HG03175 (cell line): ENCODE data around the gene ZNF670.
"Not testable (repeated sequence)": the region's sequence is repeated elsewhere in the genome, so short reads cannot be mapped to it uniquely, and the experiment has no call there.

Experiments
- ATAC-seq: cut with Tn5 transposase; IDR thresholded peaks from one replicate; pipeline ENCODE4 v1.9.1; 2021; ENCODE audit warnings: mild to moderate bottlenecking, moderate library complexity; ENCODE audit not compliant: unreplicated experiment

ZNF670 gene

DNA sequence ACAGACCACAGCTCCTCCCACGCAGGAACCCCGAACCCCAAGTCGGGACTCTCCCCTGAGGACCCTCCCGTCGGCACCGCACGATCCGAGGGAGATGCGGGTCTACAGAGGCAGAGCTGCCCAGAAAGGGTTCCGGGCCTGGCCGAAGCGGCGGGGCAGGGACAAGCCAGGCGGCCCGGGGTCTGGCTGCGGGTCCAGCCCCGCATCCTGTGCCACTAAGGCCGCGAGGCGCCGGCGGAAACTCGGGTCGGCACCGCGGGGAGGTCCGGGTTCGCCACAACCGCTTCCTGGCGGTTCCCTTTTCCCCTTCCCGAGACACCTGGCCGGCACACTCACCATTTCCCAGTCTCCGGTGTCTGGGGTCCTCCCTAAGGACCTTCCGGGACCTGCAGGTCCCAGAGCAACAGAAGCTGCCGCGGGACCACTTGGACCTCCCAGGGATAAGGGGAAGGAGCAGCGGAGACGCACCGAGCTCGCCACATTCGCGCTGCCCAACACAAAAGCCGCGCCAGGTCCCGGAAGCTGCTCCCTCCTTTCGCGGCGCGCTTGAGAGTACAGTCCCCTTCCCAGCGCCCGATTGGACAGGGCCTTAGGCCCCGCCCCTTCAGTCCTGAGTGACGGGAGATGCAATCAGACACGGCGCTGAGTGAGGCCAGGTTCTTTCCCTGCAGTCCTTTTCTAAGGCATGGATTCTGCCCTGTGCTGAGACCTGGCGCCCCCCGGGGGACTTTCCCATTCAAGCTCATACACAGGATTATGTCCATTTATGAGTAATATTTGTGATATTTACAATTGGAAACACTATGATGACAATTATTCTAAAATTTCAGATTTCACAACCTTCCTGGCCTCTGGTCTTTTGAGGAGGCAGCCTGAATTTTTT lies at the start of gene ZNF670:
TSS of gene ZNF670 (minus strand) at position 554 of the 883 bp plus-strand sequence. CDS start at position 339, 215 bp downstream.
- peak; percentile 99 for ATAC-seq

DNA sequence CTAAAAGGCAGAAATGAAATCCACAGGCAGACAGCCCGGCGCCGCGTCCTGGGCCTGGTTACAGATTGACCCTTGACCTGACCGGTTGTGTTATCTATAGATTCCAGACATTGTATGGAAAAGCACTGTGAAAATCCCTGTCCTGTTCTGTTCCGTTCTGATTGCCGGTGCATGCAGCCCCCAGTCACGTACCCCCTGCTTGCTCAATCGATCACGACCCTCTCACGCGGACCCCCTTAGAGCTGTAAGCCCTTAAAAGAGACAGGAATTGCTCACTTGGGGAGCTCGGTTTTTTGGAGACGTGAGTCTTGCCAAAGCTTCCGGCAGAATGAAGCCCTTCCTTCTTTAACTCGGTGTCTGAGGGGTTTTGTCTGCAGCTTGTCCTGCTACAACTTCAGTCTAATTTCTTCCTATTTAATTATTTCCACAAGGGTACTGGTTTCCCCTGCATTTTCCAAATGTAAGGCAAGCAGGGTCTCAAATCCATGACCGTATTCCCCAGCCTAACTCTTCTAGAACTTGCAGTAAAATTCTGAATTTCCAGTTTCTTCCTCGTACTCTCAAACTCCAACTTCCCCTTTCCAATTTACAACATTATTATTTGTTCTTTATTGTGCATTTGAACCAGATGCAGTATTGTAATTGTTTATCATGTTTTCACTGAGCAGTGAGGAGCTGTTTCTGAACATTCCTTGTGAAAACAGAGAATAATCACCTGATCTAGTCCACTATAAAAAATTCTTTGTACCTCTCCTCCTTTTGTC lies 49.1 kb upstream of the ZNF670 start:
- not testable (repeated sequence) for ATAC-seq

DNA sequence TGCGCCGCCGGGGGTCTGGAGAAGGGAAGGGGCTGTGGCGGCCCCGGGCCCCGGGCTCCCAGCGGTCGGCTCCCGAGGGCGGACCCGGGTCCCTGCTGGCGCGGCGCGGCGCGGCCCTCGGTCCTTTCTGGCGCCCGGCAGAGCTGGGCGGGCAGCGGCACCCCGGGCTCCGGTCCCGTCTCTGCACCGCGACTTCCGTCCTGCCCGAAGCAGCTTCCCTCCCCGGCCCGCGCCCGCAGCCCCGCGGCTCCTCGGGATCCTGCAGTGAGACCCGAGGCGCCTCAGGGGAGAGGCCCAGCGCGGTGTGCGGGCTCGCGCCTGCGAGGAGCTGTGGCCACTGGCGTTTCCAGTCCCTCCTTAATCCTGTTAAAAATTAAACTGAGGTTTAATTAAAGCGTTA lies 48.0 kb upstream of the ZNF670 start:
- ATAC-seq, result peak; percentile 65

DNA sequence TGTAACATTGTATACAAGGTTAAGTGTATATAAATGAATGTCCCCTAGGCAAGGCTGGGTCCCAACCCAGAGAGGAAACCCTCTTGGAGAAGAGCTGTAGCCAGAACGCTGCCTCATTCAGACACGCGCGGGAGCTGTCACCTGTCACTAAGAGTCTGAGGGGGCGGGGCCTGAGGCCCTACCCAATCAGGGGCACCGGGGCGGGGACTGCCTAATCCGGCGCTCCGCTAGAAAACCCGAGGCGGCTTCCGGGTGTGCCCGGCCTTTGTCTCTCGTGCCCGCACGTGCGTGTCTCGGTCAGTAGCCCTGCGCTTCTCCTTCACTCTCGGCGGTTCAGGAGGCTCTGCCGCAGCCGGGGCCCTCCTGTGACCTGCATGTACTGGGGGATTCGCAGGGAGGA lies 47.6 kb upstream of the ZNF670 start:
- peak; percentile 99 for ATAC-seq

- no peak for ATAC-seq
Observed at GRCh38 chr1:247121382-247121781, 42.8 kb upstream of the ZNF670 start.

DNA sequence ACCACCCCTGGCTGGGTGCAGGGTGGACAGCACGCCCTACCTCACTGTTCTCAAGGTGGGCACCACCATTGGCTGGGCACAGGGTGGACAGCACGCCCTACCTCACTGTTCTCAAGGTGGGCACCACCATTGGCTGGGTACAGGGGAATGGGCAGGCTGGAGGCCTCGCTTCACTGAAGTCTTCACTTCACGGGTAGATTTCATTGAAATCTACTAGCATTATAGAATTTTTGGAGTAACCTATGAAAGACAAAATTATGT lies 41.7 kb upstream of the ZNF670 start:
- ATAC-seq, result not testable (repeated sequence)

- ATAC-seq, result no peak
Observed at GRCh38 chr1:247119600-247120407, 41.2 kb upstream of the ZNF670 start.

DNA sequence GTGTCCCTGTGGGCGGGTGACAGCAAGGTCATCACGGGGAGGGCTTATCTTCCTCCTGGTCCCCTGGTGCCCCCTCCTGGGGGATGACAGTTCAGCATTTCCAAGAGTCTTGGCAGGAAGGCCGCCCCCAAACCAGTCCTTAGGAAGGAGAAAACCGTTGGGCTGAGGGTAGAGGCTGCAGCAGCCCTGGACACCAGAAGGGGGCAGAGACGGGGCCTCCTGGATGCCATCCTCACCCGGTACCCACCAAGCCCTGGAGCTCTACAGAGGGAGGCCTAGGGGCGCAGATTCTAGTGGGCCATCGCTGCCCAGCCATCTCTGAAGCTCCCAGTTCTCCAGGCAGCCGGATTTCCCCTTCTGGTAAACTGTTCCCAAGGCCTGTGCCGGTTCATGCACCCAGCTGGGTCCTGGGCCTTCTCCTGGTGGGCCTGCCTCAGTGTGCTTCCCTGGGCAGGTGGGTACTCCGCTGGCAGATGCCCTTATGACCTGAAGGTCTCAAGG lies 40.4 kb upstream of the ZNF670 start:
- no peak for ATAC-seq

GRCh38 chr1:247115545-247115944 lies 36.9 kb upstream of the ZNF670 start:
- no peak for ATAC-seq

- ATAC-seq, result no peak
Observed at GRCh38 chr1:247115141-247115510, 36.5 kb upstream of the ZNF670 start.

- no peak for ATAC-seq
Observed at GRCh38 chr1:247114351-247115140, 35.9 kb upstream of the ZNF670 start.

- no peak for ATAC-seq
Observed at GRCh38 chr1:247113733-247114271, 35.2 kb upstream of the ZNF670 start.

DNA sequence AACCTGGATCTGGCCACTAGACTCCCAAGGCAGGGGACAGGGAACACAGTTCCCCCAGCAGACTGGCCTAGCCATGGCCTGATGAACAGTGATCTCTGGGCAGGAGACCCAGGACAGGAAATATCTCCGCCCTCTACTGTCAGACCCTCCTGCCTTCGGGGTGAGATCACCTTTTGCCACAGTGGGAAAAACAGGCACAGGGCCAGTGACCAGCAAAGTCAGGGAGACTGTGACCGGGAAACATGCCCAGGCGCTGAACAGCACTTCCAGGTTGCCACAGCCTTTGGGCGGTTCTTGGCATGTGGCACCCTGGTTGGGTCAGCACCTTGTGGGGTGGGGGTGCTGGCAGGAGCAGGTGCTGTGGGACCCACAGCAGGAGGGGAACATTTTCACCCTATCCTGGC lies 34.5 kb upstream of the ZNF670 start:
- no peak for ATAC-seq

DNA sequence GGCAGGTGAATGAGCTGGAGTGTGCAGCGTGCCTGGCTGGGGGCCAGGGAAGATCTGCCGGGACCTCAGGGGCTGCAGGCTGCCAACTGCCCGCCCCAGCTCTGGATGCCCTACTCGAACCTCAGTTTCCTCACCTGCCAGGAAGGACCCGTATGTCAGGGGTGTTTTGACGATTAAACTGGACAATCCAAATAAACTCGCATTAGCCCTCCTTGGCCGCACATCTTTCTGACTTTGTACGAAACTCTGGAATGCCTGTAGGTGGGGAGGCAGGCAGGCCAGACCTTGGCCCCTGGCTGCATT lies 33.8 kb upstream of the ZNF670 start:
- no peak for ATAC-seq

DNA sequence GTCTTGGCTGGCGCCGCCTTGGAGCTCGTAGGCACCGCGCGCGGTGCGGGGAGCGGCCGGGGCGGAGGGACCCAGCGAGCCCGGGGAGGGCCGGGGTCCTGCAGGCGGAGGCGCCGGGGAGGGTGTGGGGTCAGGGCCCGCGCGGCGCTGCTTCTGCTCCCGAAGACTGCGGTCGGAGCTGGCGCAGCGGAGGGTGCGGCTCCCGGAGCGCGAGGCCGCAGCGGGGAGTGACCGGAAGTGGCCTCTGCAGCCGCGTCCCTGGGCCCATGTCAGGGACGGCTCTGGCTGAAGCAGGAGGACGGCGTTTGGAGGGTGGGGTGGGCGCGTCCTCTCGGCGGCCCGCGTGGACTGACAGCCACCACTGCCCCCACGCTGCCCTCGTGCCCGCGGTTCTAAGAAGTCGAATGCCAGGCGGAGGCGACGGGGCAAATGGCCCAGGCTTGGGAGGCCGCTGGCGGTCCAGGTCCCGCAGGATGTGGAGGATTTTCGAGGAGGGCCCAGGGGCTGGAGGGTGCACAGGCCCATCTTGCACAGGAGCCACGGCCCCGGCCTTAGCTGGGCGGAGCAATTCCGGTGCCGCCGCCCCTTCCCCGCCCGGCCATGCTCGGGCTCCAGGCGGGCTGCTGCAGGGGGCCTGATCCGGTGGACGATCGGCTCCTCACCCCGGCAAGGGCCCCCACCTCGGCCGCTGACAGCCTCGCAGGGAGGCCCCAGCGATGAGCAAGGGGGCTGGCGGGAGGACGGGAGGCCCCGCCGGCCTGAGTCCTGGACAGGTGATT lies 33.3 kb upstream of the ZNF670 start:
- no peak for ATAC-seq

DNA sequence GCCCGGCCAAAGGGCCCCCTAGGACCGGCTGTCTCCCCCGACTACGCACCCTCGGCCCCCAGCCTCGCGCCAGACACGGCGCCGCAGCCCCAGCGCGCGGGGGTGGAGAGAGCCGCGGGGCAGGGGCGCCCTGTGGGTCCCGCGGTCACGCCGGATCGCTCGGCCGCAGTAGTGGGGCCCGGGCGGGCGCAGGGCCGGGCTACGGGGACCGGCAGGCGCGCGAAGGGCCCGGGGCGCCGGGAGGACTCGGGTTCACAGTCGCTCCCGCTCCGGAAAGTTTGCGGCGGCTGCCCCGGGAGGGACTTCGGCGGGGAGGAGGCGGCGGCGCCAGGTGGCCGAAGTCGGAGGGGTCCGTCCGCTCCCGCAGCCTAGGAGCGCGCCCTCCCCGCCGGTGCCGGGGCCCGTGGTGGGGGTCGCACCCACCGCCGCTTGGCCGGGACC lies 32.7 kb upstream of the ZNF670 start:
- no peak for ATAC-seq

- no peak for ATAC-seq
Observed at GRCh38 chr1:247110627-247111258, 32.1 kb upstream of the ZNF670 start.

GRCh38 chr1:247107694-247108093 lies 29.1 kb upstream of the ZNF670 start:
- no peak for ATAC-seq

GRCh38 chr1:247105966-247106365 lies 27.4 kb upstream of the ZNF670 start:
- ATAC-seq, result no peak
